Esophagus mucosa (tissue), 1 donor: Measurements from ENCODE around the gene SERPINA9. TPM values are rescaled to one million over a fixed set of nuclear protein-coding genes. Genes with fewer than 3 reads are reported as not detected.
"Not testable (repeated sequence)": the region's sequence is repeated elsewhere in the genome, so short reads cannot be mapped to it uniquely, and the experiment has no call there.

ENCODE experiments used
- ATAC-seq: fragments of 200-7000 bp; cut with Tn5 transposase; one replicate; pipeline ENCODE4 v1.9.1; 2020
- total RNA-seq: library from RNA; stranded (reverse); gene quantifications from one replicate; pipeline ENCODE4 v1.2.4, GENCODE V29; 2023
- donor health status: DM: yes; HTN: yes; CAD: no.

SERPINA9 gene
- total RNA-seq, 1 donor from 2014 or later: 0.12 TPM

GRCh38 chr14:94485944-94486841, 10.2 kb upstream of the SERPINA9 start:
- peak; percentile 72 for ATAC-seq

- ATAC-seq: no peak
Measured at GRCh38 chr14:94484481-94484880, 8.5 kb upstream of the SERPINA9 start.

GRCh38 chr14:94483729-94484275, 7.8 kb upstream of the SERPINA9 start:
- no peak for ATAC-seq

GRCh38 chr14:94483071-94483451, 7.1 kb upstream of the SERPINA9 start:
- ATAC-seq: no peak

GRCh38 chr14:94482132-94483070, 6.4 kb upstream of the SERPINA9 start:
- ATAC-seq: not testable (repeated sequence)

- ATAC-seq: no peak
Measured at GRCh38 chr14:94481468-94482131, 5.6 kb upstream of the SERPINA9 start.

GRCh38 chr14:94480809-94481208, 4.8 kb upstream of the SERPINA9 start:
- no peak for ATAC-seq

- ATAC-seq: no peak
Measured at GRCh38 chr14:94478420-94478819, 2.4 kb upstream of the SERPINA9 start.

- peak; percentile 45 for ATAC-seq
Measured at GRCh38 chr14:94474581-94475031, 1.4 kb downstream of the SERPINA9 start.

- ATAC-seq: no peak
Measured at GRCh38 chr14:94473666-94474410, 2.2 kb downstream of the SERPINA9 start.

GRCh38 chr14:94472842-94473241, 3.2 kb downstream of the SERPINA9 start:
- ATAC-seq: no peak

GRCh38 chr14:94471045-94471444, 5.0 kb downstream of the SERPINA9 start:
- no peak for ATAC-seq

- ATAC-seq: no peak
Measured at GRCh38 chr14:94470311-94470710, 5.7 kb downstream of the SERPINA9 start.

GRCh38 chr14:94469261-94469660, 6.7 kb downstream of the SERPINA9 start:
- ATAC-seq: no peak

GRCh38 chr14:94467728-94468520, 8.1 kb downstream of the SERPINA9 start:
- ATAC-seq: no peak

- ATAC-seq: peak; percentile 64
Measured at GRCh38 chr14:94466706-94467370, 9.2 kb downstream of the SERPINA9 start.

GRCh38 chr14:94465042-94465441, 11.0 kb downstream of the SERPINA9 start:
- no peak for ATAC-seq

GRCh38 chr14:94464290-94464689, 11.7 kb downstream of the SERPINA9 start:
- no peak for ATAC-seq

- no peak for ATAC-seq
Measured at GRCh38 chr14:94462763-94463572, 13.0 kb downstream of the SERPINA9 start.
